ENCODE results near the gene BBX.

Gene BBX

GRCh38 chr3:107650788-107651187 is 128.0 kb downstream of the BBX start:
- DNase-seq (ENCODE audit: low read depth in 2 of 2): no peak

- DNase-seq (ENCODE audit: low read depth in 2 of 2): no peak
These were observed 129.0 kb downstream of the BBX start for GRCh38 chr3:107651782-107652181.

- no peak for DNase-seq (ENCODE audit: low read depth in 2 of 2)
These were observed 131.5 kb downstream of the BBX start for GRCh38 chr3:107654218-107654617.

- DNase-seq (ENCODE audit: low read depth in 2 of 2): no peak
These were observed 135.2 kb downstream of the BBX start for GRCh38 chr3:107657971-107658370.

GRCh38 chr3:107660306-107660976 is 137.7 kb downstream of the BBX start:
- DNase-seq (ENCODE audit: low read depth in 2 of 2): no peak

- DNase-seq (ENCODE audit: low read depth in 2 of 2): no peak
These were observed 138.8 kb downstream of the BBX start for GRCh38 chr3:107661447-107662123.

- DNase-seq (ENCODE audit: low read depth in 2 of 2): no peak
These were observed 139.4 kb downstream of the BBX start for GRCh38 chr3:107662124-107662507.

- DNase-seq (ENCODE audit: low read depth in 2 of 2): no peak
These were observed 139.8 kb downstream of the BBX start for GRCh38 chr3:107662586-107662985.

- no peak for DNase-seq (ENCODE audit: low read depth in 2 of 2)
These were observed 140.5 kb downstream of the BBX start for GRCh38 chr3:107663266-107663665.

- no peak for DNase-seq (ENCODE audit: low read depth in 2 of 2)
These were observed 141.9 kb downstream of the BBX start for GRCh38 chr3:107664614-107665013.

GRCh38 chr3:107665351-107665750 is 142.6 kb downstream of the BBX start:
- DNase-seq (ENCODE audit: low read depth in 2 of 2): no peak

GRCh38 chr3:107666853-107667252 is 144.1 kb downstream of the BBX start:
- DNase-seq (ENCODE audit: low read depth in 2 of 2): no peak

- DNase-seq (ENCODE audit: low read depth in 2 of 2): no peak
These were observed 145.7 kb downstream of the BBX start for GRCh38 chr3:107668416-107668815.

- no peak for DNase-seq (ENCODE audit: low read depth in 2 of 2)
These were observed 146.2 kb downstream of the BBX start for GRCh38 chr3:107668963-107669362.

GRCh38 chr3:107669669-107670068 is 146.9 kb downstream of the BBX start:
- DNase-seq (ENCODE audit: low read depth in 2 of 2): no peak

GRCh38 chr3:107670986-107671385 is 148.2 kb downstream of the BBX start:
- DNase-seq (ENCODE audit: low read depth in 2 of 2): no peak

GRCh38 chr3:107674371-107674770 is 151.6 kb downstream of the BBX start:
- no peak for DNase-seq (ENCODE audit: low read depth in 2 of 2)

- no peak for DNase-seq (ENCODE audit: low read depth in 2 of 2)
These were observed 152.6 kb downstream of the BBX start for GRCh38 chr3:107675233-107675900.

- DNase-seq (ENCODE audit: low read depth in 2 of 2): no peak
These were observed 153.9 kb downstream of the BBX start for GRCh38 chr3:107676469-107677309.

GRCh38 chr3:107679921-107680320 is 157.2 kb downstream of the BBX start:
- DNase-seq (ENCODE audit: low read depth in 2 of 2): no peak

- DNase-seq (ENCODE audit: low read depth in 2 of 2): no peak
These were observed 157.9 kb downstream of the BBX start for GRCh38 chr3:107680698-107681097.

GRCh38 chr3:107681396-107681795 is 158.6 kb downstream of the BBX start:
- DNase-seq (ENCODE audit: low read depth in 2 of 2): no peak
